Measurements from ENCODE around the gene RBCK1.
"Not testable (repeated sequence)": the region's sequence is repeated elsewhere in the genome, so short reads cannot be mapped to it uniquely, and the experiment has no call there.

Gene RBCK1

DNA sequence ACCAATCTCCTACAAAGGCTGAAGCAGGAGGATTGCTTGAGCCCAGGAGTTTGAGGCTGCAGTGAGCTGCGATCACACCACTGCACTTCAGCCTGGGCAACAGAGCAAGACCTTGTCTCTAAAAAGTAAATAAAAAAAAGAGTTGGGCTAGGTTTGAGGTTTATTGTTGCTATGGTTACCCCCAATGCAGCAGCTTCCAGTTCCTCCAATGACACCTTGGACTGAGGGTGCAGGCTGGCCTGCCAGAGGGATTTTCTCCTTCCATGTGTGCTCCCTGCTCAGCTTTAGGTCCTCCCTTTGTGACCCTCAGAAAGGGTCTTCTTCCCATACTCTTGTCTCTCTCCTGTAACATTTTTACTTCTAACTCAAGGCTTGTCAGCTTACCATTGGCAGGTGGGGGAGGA lies 64.8 kb downstream of the RBCK1 start:
- H3K4me3 Mint-ChIP-seq, result no peak overlapping the region
- H3K27ac Mint-ChIP-seq, result no peak overlapping the region
- H3K9me3 Mint-ChIP-seq, result peaks cover 47% of the 10 kb centered on the region
- peaks cover 47% of the 10 kb centered on the region for H3K36me3 Mint-ChIP-seq (ENCODE audit: low read depth)
- no peak for TF ChIP-seq CTCF (IDR thresholded peaks at IDR 0.05; ENCODE audit: unreplicated experiment in 3 of 3)
- H3K27me3 Mint-ChIP-seq (ENCODE audit: low read depth), result no peaks in the 10 kb centered on the region
- peaks cover 14% of the 10 kb centered on the region for H3K4me1 Mint-ChIP-seq

DNA sequence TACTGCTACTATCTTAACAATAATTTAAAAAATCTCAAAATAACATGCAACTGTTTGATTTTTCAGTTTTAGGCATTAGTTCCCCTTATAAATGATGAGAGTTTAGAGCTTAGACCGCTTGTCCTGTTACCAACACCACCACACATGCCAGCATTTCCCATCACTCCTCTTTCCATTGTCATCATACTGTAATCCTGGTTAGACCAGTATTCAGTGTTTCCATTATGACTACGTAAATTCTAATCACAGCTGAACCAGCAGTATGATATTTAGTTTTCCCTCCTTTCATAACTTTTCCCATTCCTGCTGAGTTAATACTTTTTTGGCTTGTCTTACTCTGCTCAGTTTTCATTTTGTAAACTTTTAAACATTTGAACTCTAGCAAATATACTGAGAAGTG lies 66.5 kb downstream of the RBCK1 start:
- H3K36me3 Mint-ChIP-seq (ENCODE audit: low read depth), result peaks cover 52% of the 10 kb centered on the region
- no peak for TF ChIP-seq CTCF (IDR thresholded peaks at IDR 0.05; ENCODE audit: unreplicated experiment in 3 of 3)
- H3K4me1 Mint-ChIP-seq, result peaks cover 22% of the 10 kb centered on the region
- H3K9me3 Mint-ChIP-seq, result peaks cover 33% of the 10 kb centered on the region
- no peaks in the 10 kb centered on the region for H3K27me3 Mint-ChIP-seq (ENCODE audit: low read depth)
- H3K27ac Mint-ChIP-seq, result peak overlapping the region in 1 of 3 experiments; percentile 44
- no peak overlapping the region for H3K4me3 Mint-ChIP-seq

- H3K36me3 Mint-ChIP-seq (ENCODE audit: low read depth), result peaks cover 57% of the 10 kb centered on the region
- H3K27ac Mint-ChIP-seq, result peak overlapping the region in 1 of 3 experiments; percentile 79
- H3K4me1 Mint-ChIP-seq, result peaks cover 22% of the 10 kb centered on the region
- no peak for TF ChIP-seq CTCF (IDR thresholded peaks at IDR 0.05; ENCODE audit: unreplicated experiment in 3 of 3)
- H3K9me3 Mint-ChIP-seq, result peaks cover 22% of the 10 kb centered on the region
- H3K27me3 Mint-ChIP-seq (ENCODE audit: low read depth), result no peaks in the 10 kb centered on the region
- H3K4me3 Mint-ChIP-seq, result no peak overlapping the region
Measured at GRCh38 chr20:475463-476357, 67.6 kb downstream of the RBCK1 start.

- Mint-ChIP-seq H3K4me1 (peaks cover 22% of the 10 kb centered on the region), H3K9me3 (peaks cover 13% of the 10 kb centered on the region), H3K36me3 (ENCODE audit: low read depth) (peaks cover 58% of the 10 kb centered on the region)
- not testable (repeated sequence) for H3K27ac Mint-ChIP-seq; H3K27me3 Mint-ChIP-seq (ENCODE audit: low read depth); H3K4me3 Mint-ChIP-seq
Measured at GRCh38 chr20:476561-477249, 68.6 kb downstream of the RBCK1 start.

- peaks cover 60% of the 10 kb centered on the region for H3K36me3 Mint-ChIP-seq (ENCODE audit: low read depth)
- no peaks in the 10 kb centered on the region for H3K27me3 Mint-ChIP-seq (ENCODE audit: low read depth)
- peaks cover 5% of the 10 kb centered on the region for H3K9me3 Mint-ChIP-seq
- H3K4me3 Mint-ChIP-seq, result no peak overlapping the region
- TF ChIP-seq CTCF (IDR thresholded peaks at IDR 0.05; ENCODE audit: unreplicated experiment in 3 of 3), result no peak
- H3K4me1 Mint-ChIP-seq, result peaks cover 22% of the 10 kb centered on the region
- H3K27ac Mint-ChIP-seq, result peak overlapping the region in 1 of 3 experiments; percentile 30
Measured at GRCh38 chr20:478010-478948, 70.2 kb downstream of the RBCK1 start.
